ENCODE measurements around the gene LRRC8A. TPM values are rescaled to one million over a fixed set of nuclear protein-coding genes. Genes with fewer than 3 reads are reported as not detected.

Gene LRRC8A
- total RNA-seq, 4 donors from 2014 or later: 37.8 to 67.1 (median 47.8) TPM

- no peak for DNase-seq (ENCODE audit: low spot score)
- peak; percentile 51 for ATAC-seq (ENCODE audit: low FRiP score)
- TF ChIP-seq, protein P1, sequence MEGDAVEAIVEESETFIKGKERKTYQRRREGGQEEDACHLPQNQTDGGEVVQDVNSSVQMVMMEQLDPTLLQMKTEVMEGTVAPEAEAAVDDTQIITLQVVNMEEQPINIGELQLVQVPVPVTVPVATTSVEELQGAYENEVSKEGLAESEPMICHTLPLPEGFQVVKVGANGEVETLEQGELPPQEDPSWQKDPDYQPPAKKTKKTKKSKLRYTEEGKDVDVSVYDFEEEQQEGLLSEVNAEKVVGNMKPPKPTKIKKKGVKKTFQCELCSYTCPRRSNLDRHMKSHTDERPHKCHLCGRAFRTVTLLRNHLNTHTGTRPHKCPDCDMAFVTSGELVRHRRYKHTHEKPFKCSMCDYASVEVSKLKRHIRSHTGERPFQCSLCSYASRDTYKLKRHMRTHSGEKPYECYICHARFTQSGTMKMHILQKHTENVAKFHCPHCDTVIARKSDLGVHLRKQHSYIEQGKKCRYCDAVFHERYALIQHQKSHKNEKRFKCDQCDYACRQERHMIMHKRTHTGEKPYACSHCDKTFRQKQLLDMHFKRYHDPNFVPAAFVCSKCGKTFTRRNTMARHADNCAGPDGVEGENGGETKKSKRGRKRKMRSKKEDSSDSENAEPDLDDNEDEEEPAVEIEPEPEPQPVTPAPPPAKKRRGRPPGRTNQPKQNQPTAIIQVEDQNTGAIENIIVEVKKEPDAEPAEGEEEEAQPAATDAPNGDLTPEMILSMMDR (IDR thresholded peaks at IDR 0.05): no peak
Observed at GRCh38 chr9:128882677-128883603, 1.0 kb downstream of the LRRC8A start.

DNA sequence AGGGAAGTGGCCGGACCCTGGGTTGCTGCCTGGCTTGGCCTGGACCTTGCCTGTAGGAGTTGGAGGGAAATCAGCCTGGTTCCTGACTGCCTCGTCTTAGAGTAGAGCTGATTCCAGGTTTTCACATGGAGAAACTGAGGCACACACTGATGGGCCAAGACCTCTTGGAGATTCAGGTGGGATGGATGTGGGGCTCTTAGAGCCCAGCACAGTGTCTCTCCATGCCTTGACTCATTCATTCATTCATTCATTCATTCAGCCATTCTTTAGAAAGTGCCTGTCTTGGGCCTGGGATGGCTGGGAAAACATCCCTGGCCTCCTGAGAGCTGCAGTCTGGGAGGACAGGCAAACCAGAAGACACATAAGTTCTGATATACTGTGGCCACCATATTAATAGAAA, 2.2 kb downstream of the LRRC8A start:
- DNase-seq (ENCODE audit: low spot score) (no peak), ATAC-seq (ENCODE audit: low FRiP score) (no peak)
- TF ChIP-seq, protein P1 (IDR thresholded peaks at IDR 0.05): no peak

- TF ChIP-seq, protein P1 (IDR thresholded peaks at IDR 0.05): no peak
- ATAC-seq (ENCODE audit: low FRiP score): no peak
- no peak for DNase-seq (ENCODE audit: low spot score)
Observed at GRCh38 chr9:128885376-128885775, 3.4 kb downstream of the LRRC8A start.

GRCh38 chr9:128885798-128886197, 3.9 kb downstream of the LRRC8A start:
- TF ChIP-seq, protein P1 (IDR thresholded peaks at IDR 0.05): no peak
- DNase-seq (ENCODE audit: low spot score) (no peak), ATAC-seq (ENCODE audit: low FRiP score) (no peak)

DNA sequence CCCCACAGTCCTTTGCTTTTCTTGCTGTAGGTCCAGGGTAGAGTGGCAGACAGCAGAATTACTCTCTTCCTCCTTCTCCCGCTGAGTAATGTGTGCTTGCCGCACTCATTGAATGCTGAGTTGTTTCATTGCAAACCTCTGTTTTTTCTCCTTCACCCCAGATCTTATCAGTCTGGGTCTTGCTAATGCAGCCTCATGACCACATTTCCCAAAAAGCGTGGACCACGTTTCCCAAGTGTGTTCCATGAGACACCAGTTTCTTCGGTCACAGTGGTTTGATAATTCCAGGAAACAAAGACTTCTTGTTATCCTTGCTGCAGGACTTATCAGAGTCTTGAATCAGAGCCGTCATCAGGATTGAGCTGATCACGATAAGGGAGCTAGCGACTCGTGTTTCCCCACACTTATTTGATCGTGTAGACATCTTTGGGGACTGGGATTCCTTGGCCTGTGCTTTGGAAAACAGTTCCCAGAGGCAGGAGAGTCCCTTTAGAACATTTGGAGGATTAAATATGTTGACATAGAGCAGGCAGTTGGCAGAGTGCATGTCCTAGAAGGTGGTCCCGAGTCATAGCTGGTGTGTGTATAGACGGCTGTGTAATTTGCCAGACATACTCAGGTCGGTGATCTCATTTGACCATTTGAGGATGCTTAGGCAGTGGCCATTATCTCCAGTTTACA, 4.4 kb downstream of the LRRC8A start:
- no peak for ATAC-seq (ENCODE audit: low FRiP score)
- TF ChIP-seq, protein P1 (IDR thresholded peaks at IDR 0.05): no peak
- DNase-seq (ENCODE audit: low spot score): no peak

DNA sequence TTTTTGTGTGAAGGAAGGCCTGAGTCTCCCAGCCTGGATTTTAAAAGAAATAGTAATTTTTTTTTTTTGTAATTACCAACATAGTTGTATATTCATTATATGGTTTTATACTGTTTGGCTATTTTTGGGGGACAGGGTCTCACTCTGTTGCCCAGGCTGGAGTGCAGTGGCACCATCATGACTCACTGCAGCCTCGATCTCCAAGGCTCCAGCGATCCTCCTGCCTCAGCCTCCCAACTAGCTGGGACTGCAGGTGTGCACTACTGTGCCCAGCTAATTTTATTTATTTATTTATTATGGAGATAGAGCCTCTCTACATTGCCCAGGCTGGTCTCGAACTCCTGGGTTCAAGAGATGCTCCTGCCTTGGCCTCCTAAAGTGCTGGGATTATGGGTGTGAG, 5.1 kb downstream of the LRRC8A start:
- DNase-seq (ENCODE audit: low spot score): no peak
- TF ChIP-seq, protein P1 (IDR thresholded peaks at IDR 0.05): no peak
- ATAC-seq (ENCODE audit: low FRiP score): no peak

Measured in omental fat pad (tissue), 4 donors.